Forelimb muscle (tissue), 1 donor: ENCODE measurements around the gene SAA4. TPM values are rescaled to one million over a fixed set of nuclear protein-coding genes. Genes with fewer than 3 reads are reported as not detected.
"Not testable (repeated sequence)": the region's sequence is repeated elsewhere in the genome, so short reads cannot be mapped to it uniquely, and the experiment has no call there.

Source experiments
- DNase-seq: peaks from one replicate; pipeline ENCODE4 v3.0.0-alpha.2; 2013; ENCODE audit warnings: low read depth
- polyA plus RNA-seq: library from polyadenylated mRNA; unstranded; fragments of 120-200 nt; gene quantifications from one replicate; pipeline ENCODE4 v1.2.1, GENCODE V29; 2013; ENCODE audit not compliant: insufficient read length

Gene SAA4
- polyA plus RNA-seq, 1 donor, result not detected

DNA sequence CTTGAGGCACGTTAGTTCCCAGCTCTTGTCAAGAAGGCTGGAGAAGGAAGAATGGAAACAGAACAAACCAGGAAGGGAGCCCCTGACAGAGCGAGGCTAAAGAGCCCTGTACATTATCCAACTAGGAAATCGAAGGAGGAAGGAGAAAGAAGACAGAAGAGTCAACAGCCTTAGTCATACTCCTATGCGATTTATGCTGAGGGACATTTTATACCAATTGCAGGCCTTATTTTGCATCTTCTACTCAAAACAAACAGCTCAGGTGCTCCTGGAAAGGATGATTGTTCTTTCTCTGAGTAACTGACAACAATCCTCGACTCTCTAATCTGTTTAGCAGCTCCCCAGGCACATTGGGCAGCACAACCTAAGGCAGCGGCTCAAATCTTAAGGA lies 10.6 kb upstream of the SAA4 start:
- not testable (repeated sequence) for DNase-seq

GRCh38 chr11:18246379-18247190 lies 10.0 kb upstream of the SAA4 start:
- not testable (repeated sequence) for DNase-seq

DNA sequence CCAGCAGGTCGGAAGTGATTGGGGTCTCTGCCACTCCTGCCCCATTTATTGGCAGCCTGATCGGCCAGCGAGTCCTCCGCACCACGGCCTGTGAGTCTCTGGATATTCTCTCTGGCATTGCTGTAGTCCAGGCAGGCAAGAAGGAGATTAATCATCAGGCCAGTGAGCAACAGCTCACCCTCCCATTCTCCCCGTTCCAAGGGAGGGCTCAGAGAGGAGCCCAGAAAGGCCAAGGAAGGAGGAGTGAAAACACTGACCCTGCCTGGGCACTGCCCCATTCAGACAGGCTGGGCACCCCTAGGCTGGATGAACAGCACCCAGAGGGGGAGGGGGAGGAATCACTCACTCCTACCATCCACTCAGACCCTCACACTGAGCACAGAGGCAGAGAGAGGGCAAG lies 8.8 kb upstream of the SAA4 start:
- no peak for DNase-seq

- DNase-seq, result peak; percentile 1
These were observed 7.3 kb upstream of the SAA4 start for GRCh38 chr11:18243783-18244362.

GRCh38 chr11:18239655-18240054 lies 3.1 kb upstream of the SAA4 start:
- DNase-seq, result no peak

- DNase-seq, result no peak
These were observed 938 bp downstream of the SAA4 start for GRCh38 chr11:18235394-18236334.

GRCh38 chr11:18233912-18234311 lies 2.7 kb downstream of the SAA4 start:
- no peak for DNase-seq

DNA sequence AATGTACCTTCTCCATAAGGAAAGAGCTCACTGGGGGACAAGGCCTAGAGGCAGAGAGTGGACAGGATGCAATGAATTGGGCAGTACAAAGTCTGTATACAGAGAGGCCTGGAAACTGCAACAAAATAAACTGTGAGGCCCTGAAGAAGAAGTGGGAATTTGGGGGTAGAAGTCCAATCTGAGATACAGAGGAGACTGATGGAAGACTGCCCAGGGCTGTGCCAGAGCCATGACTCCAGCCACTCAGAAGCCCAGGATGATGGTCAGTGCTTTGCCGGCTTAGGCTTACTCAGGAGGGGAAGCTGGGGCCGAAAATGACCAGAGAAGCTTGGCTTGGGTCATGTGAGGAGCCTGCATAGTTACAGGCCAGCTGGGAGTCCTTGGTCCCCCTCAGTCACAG lies 5.7 kb downstream of the SAA4 start:
- no peak for DNase-seq

GRCh38 chr11:18229501-18229900 lies 7.1 kb downstream of the SAA4 start:
- DNase-seq, result no peak

DNA sequence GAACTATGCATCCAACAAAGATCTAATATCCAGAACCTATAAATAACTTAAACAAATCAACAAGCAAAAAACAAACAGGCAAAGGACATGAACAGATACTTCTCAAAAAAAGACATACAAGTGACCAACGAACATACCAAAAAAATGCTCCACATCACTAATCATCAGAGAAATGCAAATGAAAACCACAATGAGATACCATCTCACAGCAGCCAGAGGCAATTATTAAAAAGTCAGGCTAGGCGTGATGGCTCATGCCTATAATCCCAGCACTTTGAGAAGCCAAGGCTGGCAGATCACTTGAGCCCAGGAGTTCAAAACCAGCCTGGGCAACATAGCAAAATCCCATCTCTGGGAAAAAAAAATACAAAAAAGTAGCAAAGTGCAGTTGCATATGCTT lies 10.7 kb downstream of the SAA4 start:
- DNase-seq, result no peak

GRCh38 chr11:18223591-18224387 lies 12.8 kb downstream of the SAA4 start:
- no peak for DNase-seq

DNA sequence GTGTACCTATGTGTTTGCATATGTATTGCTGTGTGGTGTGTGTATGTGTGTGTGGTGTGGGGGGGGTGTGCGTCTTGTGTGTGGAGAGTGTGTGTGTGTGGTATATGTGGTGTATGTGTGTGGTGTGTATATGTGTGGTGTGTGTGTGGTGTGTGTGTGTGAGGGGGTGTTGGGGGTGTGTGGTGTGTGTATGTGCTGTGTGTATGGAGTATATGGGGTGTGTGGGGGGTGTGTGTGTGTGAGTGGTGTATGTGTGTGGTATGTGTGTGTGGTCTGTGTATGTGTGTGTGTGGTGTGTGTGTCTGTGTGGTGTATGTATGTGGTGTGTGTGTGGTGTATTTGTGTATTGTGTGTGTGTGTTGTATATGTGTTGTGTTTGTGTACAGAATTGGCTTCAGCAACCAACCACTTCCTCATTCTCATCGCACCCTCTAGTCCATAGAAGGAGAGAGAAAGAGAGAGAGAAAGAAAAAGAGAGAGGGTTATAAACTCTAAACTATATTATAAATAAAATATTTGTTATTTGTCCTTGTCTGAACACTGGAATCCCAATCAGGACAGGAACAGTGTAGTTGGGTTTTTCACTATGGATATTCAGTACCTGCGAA lies 13.7 kb downstream of the SAA4 start:
- DNase-seq, result no peak

DNA sequence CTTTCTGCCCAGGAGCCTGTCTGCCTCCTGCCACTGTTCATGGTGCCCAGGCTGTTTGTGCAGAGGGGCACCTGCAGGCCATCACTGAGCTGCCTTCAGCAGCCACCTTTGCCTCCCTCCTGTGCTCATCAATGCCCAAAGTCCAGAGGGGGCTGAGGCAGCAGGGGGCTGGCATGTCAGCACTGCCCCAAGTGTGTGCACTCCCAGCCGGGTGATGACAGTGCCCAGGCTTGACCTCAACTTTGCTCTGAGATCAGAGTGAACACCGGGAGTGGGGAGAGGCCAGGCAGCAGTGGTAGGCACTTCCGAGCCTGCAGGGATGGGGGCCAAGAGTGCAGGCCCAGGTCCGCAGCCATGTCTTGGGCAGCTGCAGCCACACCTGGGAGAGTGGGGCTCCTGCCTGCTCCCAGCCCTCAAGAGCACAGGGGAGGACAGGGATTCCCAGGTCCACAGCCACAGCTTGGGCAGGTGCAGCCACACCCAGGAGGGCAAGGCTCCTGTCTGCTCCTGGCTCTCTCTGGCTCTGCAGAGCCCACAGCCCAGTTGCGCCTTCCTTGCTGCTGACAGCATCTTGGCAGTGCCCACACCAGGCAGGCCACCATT lies 15.2 kb downstream of the SAA4 start:
- no peak for DNase-seq

DNA sequence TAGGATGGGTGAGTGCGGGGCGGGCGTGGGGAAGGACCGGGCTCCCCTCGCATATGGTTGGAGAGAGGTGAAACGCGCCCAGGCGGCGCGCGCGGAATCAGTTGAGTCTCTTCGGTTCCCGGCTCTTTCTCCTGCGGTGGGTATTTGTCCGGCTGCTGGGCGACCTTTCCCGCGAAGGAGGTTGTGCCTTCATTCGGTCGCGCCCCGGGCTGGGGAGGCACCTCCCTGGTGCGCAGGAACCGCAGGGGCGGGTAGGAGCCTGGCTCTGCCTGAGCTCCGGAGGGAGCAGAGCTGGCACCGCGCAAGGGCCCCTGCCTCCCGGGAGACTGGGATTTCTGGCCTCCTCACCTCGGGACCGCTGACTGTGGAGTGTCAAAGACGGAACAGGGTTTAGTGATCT lies 27.5 kb downstream of the SAA4 start:
- no peak for DNase-seq

DNA sequence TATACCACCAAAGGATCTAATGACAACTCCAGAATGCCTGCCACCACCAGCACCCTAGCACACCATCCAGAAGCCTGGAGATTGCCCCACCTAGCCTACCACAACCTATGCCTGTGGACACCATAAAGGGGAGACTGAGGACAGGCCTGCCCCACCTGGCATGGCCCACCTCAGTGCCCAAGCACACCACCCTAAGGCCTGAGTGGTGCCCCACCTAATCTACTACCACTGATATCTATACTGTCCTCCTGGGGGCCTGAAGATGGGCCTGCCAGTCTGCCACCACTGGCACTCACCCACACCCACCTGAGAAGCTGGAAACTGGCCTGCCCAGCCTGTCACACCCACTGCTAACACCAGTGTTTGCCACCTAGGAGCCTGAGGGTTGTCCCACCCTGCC lies 31.8 kb downstream of the SAA4 start:
- DNase-seq, result no peak

DNA sequence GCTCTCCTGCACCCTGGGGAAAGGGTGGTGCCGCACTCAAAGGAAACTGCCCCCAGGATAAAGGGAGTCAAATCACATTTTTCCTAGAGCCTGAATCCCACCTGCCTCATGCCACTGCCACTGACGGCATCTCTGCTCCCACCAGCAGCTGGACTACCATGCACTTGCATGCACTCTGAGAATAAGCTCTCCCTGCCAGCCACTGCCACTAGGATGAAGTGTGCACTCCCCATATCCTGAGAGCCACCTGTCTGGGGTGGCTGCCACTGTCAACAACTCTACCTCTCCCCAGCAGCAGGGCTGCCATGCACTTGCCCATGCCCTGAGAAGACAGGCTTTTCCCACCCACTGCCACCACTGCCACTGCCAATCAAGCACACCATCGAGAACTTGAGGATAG lies 32.4 kb downstream of the SAA4 start:
- DNase-seq, result no peak

GRCh38 chr11:18203723-18204122 lies 32.9 kb downstream of the SAA4 start:
- no peak for DNase-seq

GRCh38 chr11:18197738-18198137 lies 38.9 kb downstream of the SAA4 start:
- not testable (repeated sequence) for DNase-seq

DNA sequence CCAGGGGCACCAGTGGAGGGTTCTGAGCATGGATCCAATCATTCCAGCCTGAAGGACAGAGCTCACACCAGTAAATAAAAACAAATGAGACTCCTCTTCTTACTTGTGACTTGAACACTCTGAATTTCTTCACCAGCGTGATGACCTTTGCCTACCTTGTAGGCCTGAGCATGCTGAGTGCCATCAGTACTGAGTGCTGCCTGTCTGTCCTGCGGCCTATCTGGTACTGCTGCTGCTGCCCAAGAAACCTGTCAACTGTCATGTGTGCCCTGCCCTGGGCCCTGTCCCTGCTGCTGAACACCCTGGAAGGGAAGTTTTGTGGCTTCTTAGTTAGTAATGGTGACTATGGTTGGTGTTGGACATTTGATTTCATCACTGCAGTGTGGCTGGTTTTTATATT lies 40.1 kb downstream of the SAA4 start:
- no peak for DNase-seq

DNA sequence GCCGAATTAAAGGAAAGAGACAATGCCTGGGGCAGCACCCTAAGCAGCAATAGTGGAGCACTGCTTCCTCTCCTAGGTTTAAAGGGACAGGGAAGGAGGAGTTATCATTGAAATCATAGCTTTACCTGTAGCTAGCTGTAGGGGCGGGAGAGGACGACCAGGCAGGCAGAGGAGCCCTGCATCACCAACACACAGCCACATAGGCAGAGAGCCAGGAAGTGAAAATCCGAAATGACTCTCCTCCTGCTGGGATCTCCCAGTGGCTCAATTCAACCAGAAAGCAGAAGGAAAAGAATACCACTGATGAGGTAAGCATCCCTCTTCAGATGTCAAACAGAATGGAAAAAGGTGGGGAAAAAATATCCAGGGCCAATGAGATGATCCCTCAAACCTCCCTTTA lies 43.6 kb downstream of the SAA4 start:
- DNase-seq, result no peak

DNA sequence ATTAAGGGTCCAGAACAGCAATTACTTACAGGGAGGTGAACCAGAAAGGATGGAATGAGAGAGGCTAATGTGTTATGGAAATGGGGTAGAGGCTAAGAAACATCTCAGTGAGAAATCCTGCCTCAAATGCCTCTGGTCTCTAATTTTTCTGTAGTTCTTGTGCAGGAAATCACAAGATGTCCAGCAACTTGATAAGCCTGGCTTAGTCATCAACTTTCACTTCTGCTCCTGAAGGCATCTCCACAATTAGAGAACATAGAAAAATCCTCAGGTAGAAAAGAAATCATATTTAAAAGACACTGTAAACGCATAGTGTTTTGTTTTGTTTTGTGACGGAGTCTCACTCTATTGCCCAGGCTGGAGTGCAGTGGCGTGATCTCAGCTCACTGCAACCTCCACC lies 45.2 kb downstream of the SAA4 start:
- no peak for DNase-seq
